Kidney (tissue), 14 donors: ENCODE results near the gene ATE1. TPM values are rescaled to one million over a fixed set of nuclear protein-coding genes. Genes with fewer than 3 reads are reported as not detected.

Experiments used
- DNase-seq, 5 donors: peaks; one replicate each; pipeline ENCODE4 v3.0.0-alpha.2; 2013 to 2020
- FAIRE-seq: peaks from 2 replicates; lab custom pipeline; 2012; peaks lifted over from hg19 to GRCh38; lab: Jason Lieb, UNC
- H3K27ac ChIP-seq, 2 donors: one replicate each; pipeline ENCODE4 v1.7.0; 2013; ENCODE audit warnings: low read depth in 2 of 2, low read length in 2 of 2, inconsistent platforms in 1 of 2
- H3K27me3 ChIP-seq: one replicate; pipeline ENCODE4 v1.7.1; 2013; ENCODE audit warnings: low read length, inconsistent platforms; ENCODE audit not compliant: control insufficient read depth, insufficient read depth
- H3K36me3 ChIP-seq, 3 donors: one replicate each; pipeline versions ENCODE4 v1.7.0 to v1.7.1; 2013; ENCODE audit warnings: low read length in 3 of 3, control low read depth in 1 of 3, inconsistent platforms in 1 of 3; ENCODE audit not compliant: insufficient read depth in 3 of 3, control insufficient read depth in 2 of 3
- H3K4me1 ChIP-seq, 3 donors: one replicate each; pipeline versions ENCODE4 v1.7.0 to v1.7.1; 2013; ENCODE audit warnings: low read length in 3 of 3, inconsistent platforms in 1 of 3, low read depth in 1 of 3; ENCODE audit not compliant: control insufficient read depth in 2 of 3, insufficient read depth in 2 of 3
- H3K4me3 ChIP-seq, 3 donors: one replicate each; pipeline versions ENCODE4 v1.7.0 to v1.8.1; 2013; ENCODE audit warnings: low read length in 3 of 3, control low read depth in 1 of 3, inconsistent platforms in 1 of 3
- H3K9ac ChIP-seq, 3 donors: one replicate each; pipeline versions ENCODE4 v1.7.0 to v1.7.1; 2013; ENCODE audit warnings: low read length in 3 of 3, control low read depth in 1 of 3, inconsistent platforms in 1 of 3
- H3K9me3 ChIP-seq, 3 donors: one replicate each; pipeline versions ENCODE4 v1.7.0 to v1.7.1; 2013; ENCODE audit warnings: low read length in 3 of 3, control low read depth in 1 of 3, inconsistent platforms in 1 of 3; ENCODE audit not compliant: control insufficient read depth in 2 of 3, insufficient read depth in 1 of 3
- CTCF ChIP-seq: IDR thresholded peaks from 3 replicates; pipeline ENCODE4 v1.5.1; 2012; ENCODE audit warnings: mild to moderate bottlenecking, moderate library complexity, borderline replicate concordance; ENCODE audit not compliant: insufficient read depth; ENCODE audit errors: extremely low read depth
- intact Hi-C: fragments of 100-400 bp; cut with DNase I; formaldehyde crosslinking; loops from one replicate; pipeline ENCODE4 v1.11.1; 2022
- polyA plus RNA-seq: library from polyadenylated mRNA; stranded (reverse); fragments of 350-450 nt; fragmentation: Illumina TruSeq; extraction: RNeasy Lipid Tissue Mini Kit (QIAGEN cat#74804); gene quantifications from one replicate; pipeline ENCODE4 v1.2.3, GENCODE V29; 2014; ENCODE audit warnings: low read depth, low replicate concordance; ENCODE audit not compliant: insufficient read depth
- total RNA-seq: library from RNA; stranded (reverse); fragmentation: NEBNext Ultra II Directional; extraction: Animal tissue kit (Norgen Biotek cat#: 25700); gene quantifications from one replicate; pipeline ENCODE4 v1.2.1, GENCODE V29; 2021
- donor health status: control.
- donor health status: control.
- donor health status: control.
- donor health status: control.
- donor health status: control.
- donor health status: DM: yes; HTN: yes; CAD: no.
- donor health status: Normal renal cell carcinoma (clear cell type).

The ATE1 gene
- total and polyA plus RNA-seq, 2 donors from 2014 or later = 9.8 to 31.0 TPM

DNA sequence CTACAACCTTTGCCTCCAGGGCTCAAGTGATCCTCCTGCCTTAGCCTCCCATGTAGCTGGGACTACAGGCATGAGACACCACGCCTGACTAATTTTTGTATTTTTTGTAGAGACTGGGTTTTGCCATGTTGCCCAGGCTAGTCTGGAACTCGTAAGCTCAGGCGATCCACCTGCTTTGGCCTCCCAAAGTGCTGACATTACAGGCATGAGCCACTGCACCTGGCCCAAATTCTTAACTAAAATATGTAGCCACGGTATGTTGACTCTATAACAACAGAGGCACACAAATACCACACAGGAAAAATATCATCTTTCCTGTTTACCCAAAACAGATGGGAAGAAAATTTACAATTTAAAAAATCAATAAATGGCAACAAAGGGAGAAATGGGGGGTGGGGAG lies 115.8 kb downstream of the ATE1 start:
- Histone ChIP-seq H3K4me1 (no peaks in the 10 kb centered on the region), H3K36me3 (peaks cover 0 to 2% (median 0%) of the 10 kb centered on the region in 3 donors), H3K9ac (no peak overlapping the region), H3K4me3 (no peak overlapping the region), H3K9me3 (no peaks in the 10 kb centered on the region), H3K27me3 (no peaks in the 10 kb centered on the region), H3K27ac (no peak overlapping the region)
- intact Hi-C loops = no loop called here
- FAIRE-seq (no peak), DNase-seq (no peak)
- TF ChIP-seq CTCF = no peak

GRCh38 chr10:121811386-121811785 lies 116.4 kb downstream of the ATE1 start:
- TF ChIP-seq CTCF = no peak
- Histone ChIP-seq H3K27me3 (no peaks in the 10 kb centered on the region), H3K4me1 (no peaks in the 10 kb centered on the region), H3K36me3 (peaks cover 0 to 2% (median 0%) of the 10 kb centered on the region in 3 donors), H3K9ac (no peak overlapping the region), H3K9me3 (no peaks in the 10 kb centered on the region), H3K4me3 (no peak overlapping the region), H3K27ac (no peak overlapping the region)
- no peak for FAIRE-seq
- DNase-seq = no peak
- intact Hi-C loops = no loop called here

- Histone ChIP-seq H3K4me3 (no peak overlapping the region), H3K27ac (no peak overlapping the region), H3K27me3 (no peaks in the 10 kb centered on the region), H3K9ac (no peak overlapping the region), H3K9me3 (no peaks in the 10 kb centered on the region), H3K36me3 (no peaks in the 10 kb centered on the region), H3K4me1 (no peaks in the 10 kb centered on the region)
- DNase-seq (no peak), FAIRE-seq (no peak)
- TF ChIP-seq CTCF = no peak
- intact Hi-C loops = no loop called here
Measured at GRCh38 chr10:121808835-121809234, 119.0 kb downstream of the ATE1 start.

GRCh38 chr10:121804460-121804859 lies 123.4 kb downstream of the ATE1 start:
- Histone ChIP-seq H3K4me3 (no peak overlapping the region), H3K4me1 (no peaks in the 10 kb centered on the region), H3K27me3 (no peaks in the 10 kb centered on the region), H3K9ac (no peak overlapping the region), H3K36me3 (no peaks in the 10 kb centered on the region), H3K27ac (no peak overlapping the region), H3K9me3 (no peaks in the 10 kb centered on the region)
- DNase-seq (no peak), FAIRE-seq (no peak)
- intact Hi-C loops = no loop called here
- no peak for TF ChIP-seq CTCF
